ENCODE results near the gene CHRNA4.

Gene CHRNA4

GRCh38 chr20:63347081-63347741 lies 13.9 kb downstream of the CHRNA4 start:
- Histone ChIP-seq H3K4ac (ENCODE audit: low read depth, low read length) (no peak overlapping the region), H3K18ac (ENCODE audit: low read length) (no peak overlapping the region), H2BK120ac (ENCODE audit: insufficient read depth, low read length, poor library complexity) (no peak overlapping the region), H3K36me3 (ENCODE audit: control insufficient read depth in 1 of 2, insufficient read depth in 2 of 2, low read length in 2 of 2) (no peaks in the 10 kb centered on the region), H3K79me1 (ENCODE audit: low read length) (no peaks in the 10 kb centered on the region), H2BK12ac (ENCODE audit: low read length) (no peak overlapping the region), H3K4me2 (ENCODE audit: low read length) (no peak overlapping the region), H3K9ac (ENCODE audit: low read length) (no peak overlapping the region), H3K9me3 (ENCODE audit: insufficient read depth, low read depth, low read length) (peaks cover 20% of the 10 kb centered on the region), H3K27ac (ENCODE audit: low read depth, low read length) (no peak overlapping the region), H4K12ac (ENCODE audit: low read depth, low read length) (no peak overlapping the region), H3K4me3 (ENCODE audit: low read depth, low read length) (no peak overlapping the region), H3K4me1 (ENCODE audit: control insufficient read depth in 1 of 2, insufficient read depth in 2 of 2, low read length in 2 of 2) (no peaks in the 10 kb centered on the region), H3K27me3 (ENCODE audit: insufficient read depth, low read length) (no peaks in the 10 kb centered on the region), H3K23ac (ENCODE audit: low read length) (no peak overlapping the region), H2AK5ac (ENCODE audit: low read length) (no peak overlapping the region), H4K8ac (ENCODE audit: low read depth, low read length) (no peak overlapping the region), H2AFZ (ENCODE audit: insufficient read depth, low read length, poor library complexity) (no peak overlapping the region), H4K91ac (ENCODE audit: low read depth, low read length) (no peak overlapping the region), H3K79me2 (ENCODE audit: control insufficient read depth, insufficient read depth, low read length, poor library complexity) (no peaks in the 10 kb centered on the region), H2BK5ac (ENCODE audit: low read depth, low read length, poor library complexity) (no peak overlapping the region), H3K14ac (ENCODE audit: low read length) (no peak overlapping the region)
- DNase-seq, result no peak
- WGBS (ENCODE audit: extremely low coverage, insufficient coverage, insufficient read length), result no CpG with 5 or more reads among the region's 33 CpGs

- no peak overlapping the region for H3K4me3 ChIP-seq (ENCODE audit: low read depth, low read length)
- no peak overlapping the region for H3K4me2 ChIP-seq (ENCODE audit: low read length)
- no peak overlapping the region for H2BK12ac ChIP-seq (ENCODE audit: low read length)
- no peak overlapping the region for H3K27ac ChIP-seq (ENCODE audit: low read depth, low read length)
- H2AFZ ChIP-seq (ENCODE audit: insufficient read depth, low read length, poor library complexity), result no peak overlapping the region
- H3K79me2 ChIP-seq (ENCODE audit: control insufficient read depth, insufficient read depth, low read length, poor library complexity), result no peaks in the 10 kb centered on the region
- H3K23ac ChIP-seq (ENCODE audit: low read length), result no peak overlapping the region
- H3K9ac ChIP-seq (ENCODE audit: low read length), result no peak overlapping the region
- no peak overlapping the region for H4K8ac ChIP-seq (ENCODE audit: low read depth, low read length)
- peaks cover 17% of the 10 kb centered on the region for H3K9me3 ChIP-seq (ENCODE audit: insufficient read depth, low read depth, low read length)
- H3K18ac ChIP-seq (ENCODE audit: low read length), result no peak overlapping the region
- H3K36me3 ChIP-seq (ENCODE audit: control insufficient read depth in 1 of 2, insufficient read depth in 2 of 2, low read length in 2 of 2), result no peaks in the 10 kb centered on the region
- H2BK120ac ChIP-seq (ENCODE audit: insufficient read depth, low read length, poor library complexity), result no peak overlapping the region
- H3K79me1 ChIP-seq (ENCODE audit: low read length), result no peaks in the 10 kb centered on the region
- no peak overlapping the region for H3K14ac ChIP-seq (ENCODE audit: low read length)
- no peak for DNase-seq
- H3K4ac ChIP-seq (ENCODE audit: low read depth, low read length), result no peak overlapping the region
- H4K91ac ChIP-seq (ENCODE audit: low read depth, low read length), result no peak overlapping the region
- no peak overlapping the region for H2AK5ac ChIP-seq (ENCODE audit: low read length)
- no peaks in the 10 kb centered on the region for H3K27me3 ChIP-seq (ENCODE audit: insufficient read depth, low read length)
- no peaks in the 10 kb centered on the region for H3K4me1 ChIP-seq (ENCODE audit: control insufficient read depth in 1 of 2, insufficient read depth in 2 of 2, low read length in 2 of 2)
- no peak overlapping the region for H2BK5ac ChIP-seq (ENCODE audit: low read depth, low read length, poor library complexity)
- WGBS (ENCODE audit: extremely low coverage, insufficient coverage, insufficient read length), result no CpG with 5 or more reads among the region's 50 CpGs
- no peak overlapping the region for H4K12ac ChIP-seq (ENCODE audit: low read depth, low read length)
Observed at GRCh38 chr20:63346131-63347080, 14.7 kb downstream of the CHRNA4 start.

GRCh38 chr20:63345328-63346100 lies 15.6 kb downstream of the CHRNA4 start:
- no peak overlapping the region for H2BK120ac ChIP-seq (ENCODE audit: insufficient read depth, low read length, poor library complexity)
- H3K4me1 ChIP-seq (ENCODE audit: control insufficient read depth in 1 of 2, insufficient read depth in 2 of 2, low read length in 2 of 2), result no peaks in the 10 kb centered on the region
- no peak overlapping the region for H2AK5ac ChIP-seq (ENCODE audit: low read length)
- H2AFZ ChIP-seq (ENCODE audit: insufficient read depth, low read length, poor library complexity), result no peak overlapping the region
- H3K9ac ChIP-seq (ENCODE audit: low read length), result no peak overlapping the region
- no peak overlapping the region for H3K18ac ChIP-seq (ENCODE audit: low read length)
- H4K8ac ChIP-seq (ENCODE audit: low read depth, low read length), result no peak overlapping the region
- no peak overlapping the region for H3K4me2 ChIP-seq (ENCODE audit: low read length)
- WGBS (ENCODE audit: extremely low coverage, insufficient coverage, insufficient read length), result no CpG with 5 or more reads among the region's 27 CpGs
- H3K23ac ChIP-seq (ENCODE audit: low read length), result no peak overlapping the region
- no peaks in the 10 kb centered on the region for H3K27me3 ChIP-seq (ENCODE audit: insufficient read depth, low read length)
- no peak overlapping the region for H3K27ac ChIP-seq (ENCODE audit: low read depth, low read length)
- H3K79me1 ChIP-seq (ENCODE audit: low read length), result no peaks in the 10 kb centered on the region
- H3K4me3 ChIP-seq (ENCODE audit: low read depth, low read length), result no peak overlapping the region
- H3K14ac ChIP-seq (ENCODE audit: low read length), result no peak overlapping the region
- no peak overlapping the region for H3K4ac ChIP-seq (ENCODE audit: low read depth, low read length)
- no peak for DNase-seq
- no peak overlapping the region for H4K91ac ChIP-seq (ENCODE audit: low read depth, low read length)
- H2BK12ac ChIP-seq (ENCODE audit: low read length), result no peak overlapping the region
- H2BK5ac ChIP-seq (ENCODE audit: low read depth, low read length, poor library complexity), result no peak overlapping the region
- peaks cover 8% of the 10 kb centered on the region for H3K9me3 ChIP-seq (ENCODE audit: insufficient read depth, low read depth, low read length)
- no peaks in the 10 kb centered on the region for H3K79me2 ChIP-seq (ENCODE audit: control insufficient read depth, insufficient read depth, low read length, poor library complexity)
- H4K12ac ChIP-seq (ENCODE audit: low read depth, low read length), result no peak overlapping the region
- no peaks in the 10 kb centered on the region for H3K36me3 ChIP-seq (ENCODE audit: control insufficient read depth in 1 of 2, insufficient read depth in 2 of 2, low read length in 2 of 2)

DNA sequence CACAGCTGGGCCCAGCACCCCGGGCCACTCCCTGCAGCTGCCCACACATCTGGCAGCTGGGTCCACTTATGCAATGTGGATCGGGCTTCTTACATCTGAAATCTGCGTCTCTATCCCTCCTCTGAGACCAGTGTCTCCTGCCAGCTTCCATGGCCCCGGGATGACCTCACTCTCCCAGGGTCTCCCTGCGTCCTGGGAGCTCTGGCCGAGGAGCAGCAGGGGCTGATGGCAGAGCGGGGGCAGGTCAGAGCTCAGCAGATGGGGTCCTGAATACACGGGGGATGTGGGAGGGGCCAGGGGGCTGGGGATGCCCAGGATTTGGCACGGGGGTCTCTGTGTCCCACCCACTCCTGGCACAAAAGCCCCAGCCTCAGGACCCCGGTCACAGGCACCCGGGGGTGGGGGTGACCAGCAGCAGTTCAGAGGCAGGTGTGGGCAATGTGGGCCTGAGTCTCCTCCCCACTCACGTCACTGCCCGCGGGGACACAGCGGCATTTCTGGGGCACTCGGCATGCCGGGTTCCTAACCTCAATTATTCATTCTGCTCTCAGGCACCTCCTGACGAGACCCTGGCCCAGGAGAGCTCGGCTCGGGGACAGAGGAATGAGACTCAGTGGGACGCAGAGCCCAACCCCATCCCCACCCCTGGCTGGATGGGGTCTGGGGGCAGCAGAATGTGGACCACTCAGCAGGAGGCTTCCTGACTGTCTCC lies 16.4 kb downstream of the CHRNA4 start:
- no peak for DNase-seq
- no peak overlapping the region for H3K27ac ChIP-seq (ENCODE audit: low read depth, low read length)
- H3K4me3 ChIP-seq (ENCODE audit: low read depth, low read length), result no peak overlapping the region
- no peak overlapping the region for H3K23ac ChIP-seq (ENCODE audit: low read length)
- H2BK12ac ChIP-seq (ENCODE audit: low read length), result no peak overlapping the region
- H3K18ac ChIP-seq (ENCODE audit: low read length), result no peak overlapping the region
- H3K4me2 ChIP-seq (ENCODE audit: low read length), result no peak overlapping the region
- H3K36me3 ChIP-seq (ENCODE audit: control insufficient read depth in 1 of 2, insufficient read depth in 2 of 2, low read length in 2 of 2), result no peaks in the 10 kb centered on the region
- no peaks in the 10 kb centered on the region for H3K4me1 ChIP-seq (ENCODE audit: control insufficient read depth in 1 of 2, insufficient read depth in 2 of 2, low read length in 2 of 2)
- H3K79me1 ChIP-seq (ENCODE audit: low read length), result no peaks in the 10 kb centered on the region
- H3K9me3 ChIP-seq (ENCODE audit: insufficient read depth, low read depth, low read length), result peaks cover 4% of the 10 kb centered on the region
- no peak overlapping the region for H2AFZ ChIP-seq (ENCODE audit: insufficient read depth, low read length, poor library complexity)
- H2AK5ac ChIP-seq (ENCODE audit: low read length), result no peak overlapping the region
- H3K79me2 ChIP-seq (ENCODE audit: control insufficient read depth, insufficient read depth, low read length, poor library complexity), result no peaks in the 10 kb centered on the region
- H3K27me3 ChIP-seq (ENCODE audit: insufficient read depth, low read length), result no peaks in the 10 kb centered on the region
- H4K91ac ChIP-seq (ENCODE audit: low read depth, low read length), result no peak overlapping the region
- no peak overlapping the region for H2BK5ac ChIP-seq (ENCODE audit: low read depth, low read length, poor library complexity)
- no peak overlapping the region for H3K14ac ChIP-seq (ENCODE audit: low read length)
- no CpG with 5 or more reads among the region's 21 CpGs for WGBS (ENCODE audit: extremely low coverage, insufficient coverage, insufficient read length)
- H3K4ac ChIP-seq (ENCODE audit: low read depth, low read length), result no peak overlapping the region
- H2BK120ac ChIP-seq (ENCODE audit: insufficient read depth, low read length, poor library complexity), result no peak overlapping the region
- no peak overlapping the region for H4K8ac ChIP-seq (ENCODE audit: low read depth, low read length)
- H3K9ac ChIP-seq (ENCODE audit: low read length), result no peak overlapping the region
- H4K12ac ChIP-seq (ENCODE audit: low read depth, low read length), result no peak overlapping the region
